ENCODE data around the gene PYGO2.
A peak's percentile ranks its signal among the peaks of the same experiment; 100 is the strongest.

PYGO2 gene

DNA sequence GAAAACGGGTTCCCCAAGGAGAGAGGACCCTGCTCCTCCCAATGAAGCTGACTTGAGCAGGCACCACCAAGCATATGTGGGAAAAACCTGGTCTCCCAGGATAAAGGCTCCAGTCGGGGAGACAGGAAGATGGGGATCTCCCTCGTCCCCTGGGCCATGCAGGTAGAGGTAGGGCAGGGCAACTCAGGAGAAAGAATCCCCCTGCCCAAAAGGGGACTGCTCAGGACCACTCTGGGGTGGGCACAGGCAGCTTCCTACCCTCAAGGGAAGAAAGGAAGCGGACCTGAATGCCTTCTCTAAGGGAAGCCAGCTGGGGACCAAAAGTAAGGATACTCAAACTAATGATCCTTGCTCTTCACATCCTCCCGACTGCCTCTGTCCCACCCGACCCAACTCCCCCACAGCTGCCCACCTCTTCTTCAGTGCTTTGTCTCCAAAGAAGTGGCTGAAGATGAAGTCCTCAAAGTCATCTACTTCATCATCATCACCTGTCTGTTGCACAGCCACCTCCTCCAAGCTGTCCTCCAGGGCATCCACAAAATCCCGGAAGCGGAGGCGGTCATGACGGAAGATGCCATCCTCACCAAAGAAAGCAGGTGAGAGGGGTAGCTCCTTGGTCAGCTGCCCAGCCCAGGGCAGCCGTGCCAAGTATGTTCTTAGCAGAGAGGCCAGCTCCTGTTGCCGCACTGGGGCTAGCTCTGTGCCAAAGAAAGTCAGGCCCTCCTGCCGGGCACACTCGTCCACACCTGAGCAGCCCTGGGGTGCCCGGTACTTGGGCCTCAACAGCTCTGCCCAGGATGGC lies 16.2 kb downstream of the PYGO2 start:
- TF ChIP-seq, protein P1, sequence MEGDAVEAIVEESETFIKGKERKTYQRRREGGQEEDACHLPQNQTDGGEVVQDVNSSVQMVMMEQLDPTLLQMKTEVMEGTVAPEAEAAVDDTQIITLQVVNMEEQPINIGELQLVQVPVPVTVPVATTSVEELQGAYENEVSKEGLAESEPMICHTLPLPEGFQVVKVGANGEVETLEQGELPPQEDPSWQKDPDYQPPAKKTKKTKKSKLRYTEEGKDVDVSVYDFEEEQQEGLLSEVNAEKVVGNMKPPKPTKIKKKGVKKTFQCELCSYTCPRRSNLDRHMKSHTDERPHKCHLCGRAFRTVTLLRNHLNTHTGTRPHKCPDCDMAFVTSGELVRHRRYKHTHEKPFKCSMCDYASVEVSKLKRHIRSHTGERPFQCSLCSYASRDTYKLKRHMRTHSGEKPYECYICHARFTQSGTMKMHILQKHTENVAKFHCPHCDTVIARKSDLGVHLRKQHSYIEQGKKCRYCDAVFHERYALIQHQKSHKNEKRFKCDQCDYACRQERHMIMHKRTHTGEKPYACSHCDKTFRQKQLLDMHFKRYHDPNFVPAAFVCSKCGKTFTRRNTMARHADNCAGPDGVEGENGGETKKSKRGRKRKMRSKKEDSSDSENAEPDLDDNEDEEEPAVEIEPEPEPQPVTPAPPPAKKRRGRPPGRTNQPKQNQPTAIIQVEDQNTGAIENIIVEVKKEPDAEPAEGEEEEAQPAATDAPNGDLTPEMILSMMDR (IDR thresholded peaks at IDR 0.05) = no peak
- DNase-seq (ENCODE audit: low spot score) = no peak
- H3K4me3 ChIP-seq = no peak overlapping the region
- peak overlapping the region in 1 of 2 donors; percentile 70 for H3K27ac ChIP-seq

DNA sequence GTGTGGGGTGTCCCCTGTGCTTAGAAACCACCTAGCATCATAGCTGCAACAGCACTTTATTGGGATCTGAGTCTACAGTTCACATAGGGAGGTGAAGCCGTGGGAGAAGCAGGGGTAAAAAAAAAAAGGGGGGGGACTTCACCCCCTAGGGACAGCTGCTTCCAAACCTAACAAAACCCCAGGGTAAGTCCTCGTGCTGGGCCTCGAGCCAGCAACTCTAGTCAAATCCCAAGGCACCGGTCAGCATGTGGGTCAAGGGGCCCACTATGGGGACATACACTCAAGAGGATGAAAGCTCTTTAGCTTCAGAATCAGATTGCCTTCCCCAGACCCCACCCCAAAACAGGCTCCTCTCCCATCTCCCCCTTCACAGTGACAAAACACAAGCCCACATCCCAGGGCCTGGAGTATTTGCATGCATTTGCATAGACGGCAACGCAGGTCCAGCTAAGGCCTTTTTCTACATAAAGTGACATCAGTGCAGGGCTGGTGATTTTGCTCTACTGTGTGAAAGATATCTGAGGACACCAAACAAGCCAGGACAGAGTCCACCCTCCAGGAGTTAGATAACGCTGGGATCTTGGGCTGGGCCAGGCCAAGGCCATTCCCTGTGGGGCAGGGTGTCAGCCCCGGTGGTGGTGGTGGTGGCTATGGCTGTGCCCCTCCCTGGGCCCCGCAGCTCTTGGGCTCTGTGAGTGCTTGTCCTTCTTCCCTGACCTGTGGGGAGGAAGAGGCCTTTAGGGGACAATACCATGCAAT lies 17.0 kb downstream of the PYGO2 start:
- TF ChIP-seq, protein P1 (IDR thresholded peaks at IDR 0.05) = no peak
- no peak for DNase-seq (ENCODE audit: low spot score)
- Histone ChIP-seq H3K4me3 (no peak overlapping the region), H3K27ac (peak overlapping the region; percentile 44 to 70)

DNA sequence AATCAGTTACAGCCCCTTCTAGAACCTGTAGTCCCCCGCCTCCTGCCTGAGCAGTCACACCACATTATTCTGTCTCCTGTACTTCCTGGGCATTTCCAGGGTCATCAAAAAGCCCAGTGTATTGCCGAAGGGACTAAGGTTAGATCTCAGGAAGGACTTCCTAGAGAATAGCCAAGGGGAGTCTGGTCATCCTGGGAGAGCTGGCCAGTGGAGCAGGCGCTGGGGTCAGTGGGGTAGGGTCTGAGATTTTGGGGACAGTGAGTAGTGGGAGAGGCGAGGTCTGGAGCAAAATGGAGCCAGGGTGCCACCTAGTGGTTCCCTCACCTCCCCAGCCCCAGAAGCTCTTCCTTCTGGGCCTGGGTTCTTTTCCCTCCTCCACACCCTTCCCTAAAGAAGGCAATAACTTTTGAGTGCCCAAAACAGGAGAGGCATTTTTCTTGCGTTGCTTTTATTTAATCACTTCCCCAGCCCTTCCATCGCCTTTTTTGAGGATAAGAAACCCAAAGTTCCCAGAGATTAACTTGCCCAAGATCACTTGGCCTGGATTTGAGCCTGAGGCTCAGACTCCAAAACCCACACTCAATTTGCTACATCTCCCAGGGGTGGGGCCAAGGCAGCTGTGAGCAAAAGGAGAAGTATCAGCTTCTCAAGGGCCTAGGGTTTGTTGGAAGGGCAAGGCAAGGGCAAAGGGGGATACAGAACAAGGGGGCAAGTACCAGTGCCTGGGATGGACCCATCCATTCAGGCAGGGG lies 17.8 kb downstream of the PYGO2 start:
- TF ChIP-seq, protein P1 (IDR thresholded peaks at IDR 0.05) = peak; percentile 47
- peak overlapping the region; percentile 44 to 70 for H3K27ac ChIP-seq
- DNase-seq (ENCODE audit: low spot score) = no peak

GRCh38 chr1:154941333-154942013 lies 20.1 kb downstream of the PYGO2 start:
- no peak overlapping the region for H3K4me3 ChIP-seq
- no peak for DNase-seq (ENCODE audit: low spot score)
- H3K27ac ChIP-seq = peak overlapping the region in 1 of 2 donors; percentile 44
- TF ChIP-seq, protein P1 (IDR thresholded peaks at IDR 0.05) = no peak

More for the DNA sequence above, 17.8 kb downstream of the PYGO2 start:
- H3K4me3 ChIP-seq = no peak overlapping the region

- H3K27ac ChIP-seq = peak overlapping the region in 1 of 2 donors; percentile 13
- TF ChIP-seq, protein P1 (IDR thresholded peaks at IDR 0.05) = no peak
- H3K4me3 ChIP-seq = no peak overlapping the region
- DNase-seq (ENCODE audit: low spot score) = no peak
Observed at GRCh38 chr1:154940651-154941194, 20.9 kb downstream of the PYGO2 start.

DNA sequence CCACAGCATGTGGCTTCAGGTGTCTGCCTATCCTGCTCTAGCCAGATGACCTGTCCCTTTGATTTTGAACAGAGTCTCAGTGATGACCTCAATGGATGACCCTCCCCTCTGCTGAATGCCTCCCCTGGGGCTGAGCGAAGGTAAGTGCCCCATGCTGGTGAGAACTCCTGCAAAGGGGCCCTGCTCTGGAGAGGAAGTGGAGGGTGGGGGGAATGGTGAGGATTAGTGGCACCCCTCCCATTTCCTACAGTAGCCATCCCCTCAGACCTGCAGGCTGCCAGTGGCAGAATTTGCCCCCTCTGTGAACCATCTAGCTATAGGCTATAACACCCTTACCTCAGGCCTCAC lies 21.4 kb downstream of the PYGO2 start:
- peak overlapping the region in 1 of 2 donors; percentile 28 for H3K27ac ChIP-seq
- TF ChIP-seq, protein P1 (IDR thresholded peaks at IDR 0.05) = no peak
- no peak for DNase-seq (ENCODE audit: low spot score)
- no peak overlapping the region for H3K4me3 ChIP-seq

Data from coronary artery (tissue), 2 donors.